ENCODE results near the gene RHBDL3. TPM values are rescaled to one million over a fixed set of nuclear protein-coding genes. Genes with fewer than 3 reads are reported as not detected.

RHBDL3 gene
- total RNA-seq, 2 experiments from 2014 or later: 0.15 TPM; not detected in 1

DNA sequence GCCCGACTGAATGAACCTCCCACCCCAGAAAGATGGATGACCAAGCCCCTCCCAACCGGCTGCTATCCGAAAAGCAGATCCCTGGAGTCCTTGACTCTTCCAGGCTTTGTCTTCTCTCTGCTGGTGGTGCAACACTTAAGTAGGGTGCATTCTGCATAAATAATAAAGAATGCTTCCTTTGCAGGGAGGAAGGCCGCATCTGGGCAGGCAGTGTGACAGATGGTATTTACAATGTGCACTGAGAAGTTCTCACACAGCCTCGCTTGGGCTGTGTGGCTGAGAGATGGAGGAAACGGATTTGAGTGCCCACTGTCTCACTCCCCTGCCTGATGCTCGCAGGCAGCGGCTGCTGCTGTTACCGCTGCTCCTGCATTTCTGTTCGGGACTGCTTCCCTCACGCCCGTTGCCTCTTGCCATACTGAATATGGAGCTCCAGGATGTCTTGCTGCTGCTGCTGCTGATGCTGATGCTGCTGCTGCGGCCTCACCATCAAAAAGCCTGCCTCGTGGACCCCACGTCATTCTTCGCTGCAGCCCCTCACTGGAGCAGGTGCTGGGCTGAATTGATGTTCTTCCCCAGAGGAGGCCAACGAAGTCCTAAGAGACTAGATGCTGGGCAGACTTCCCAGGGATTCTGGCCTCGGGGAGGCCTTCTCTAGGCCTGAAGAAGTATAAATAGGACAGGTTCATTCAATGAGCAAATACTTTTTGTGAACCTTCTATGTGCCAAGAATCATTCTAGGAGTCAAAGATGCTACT is 7.1 kb upstream of the RHBDL3 start:
- no peaks in the 10 kb centered on the region for H3K9me2 ChIP-seq (ENCODE audit: insufficient read depth, low read length)
- no peaks in the 10 kb centered on the region for H4K20me1 ChIP-seq (ENCODE audit: insufficient read depth, low read length)
- no peak overlapping the region for H3K4me2 ChIP-seq (ENCODE audit: low read length)
- intact Hi-C loops (cut with micrococcal nuclease; ENCODE audit: unreplicated experiment): no loop called here
- POLR2A ChIA-PET: interaction anchor here (1.3 to 2.3 kb wide), 2 partner anchors 53 to 57 kb away, joined by 3 to 5 read pairs; no protein-coding TSS in a partner anchor
- H3K27ac ChIP-seq (ENCODE audit: low read depth, low read length, poor library complexity, severe bottlenecking): no peak overlapping the region
- CTCF ChIA-PET (ENCODE audit: unreplicated experiment): no interaction called here
- no peaks in the 10 kb centered on the region for H3K9me3 ChIP-seq (ENCODE audit: low read length)
- no peaks in the 10 kb centered on the region for H3K36me3 ChIP-seq (ENCODE audit: insufficient read depth, low read length)
- H3K4me3 ChIP-seq (ENCODE audit: low read depth, low read length, poor library complexity, severe bottlenecking): no peak overlapping the region
- BruUV-seq (replicated peaks): no TSS peak
- DNase-seq (ENCODE audit: low spot score): no peak
- H3K79me2 ChIP-seq (ENCODE audit: insufficient read depth, low read depth, low read length): no peaks in the 10 kb centered on the region
- TF ChIP-seq, protein P1, sequence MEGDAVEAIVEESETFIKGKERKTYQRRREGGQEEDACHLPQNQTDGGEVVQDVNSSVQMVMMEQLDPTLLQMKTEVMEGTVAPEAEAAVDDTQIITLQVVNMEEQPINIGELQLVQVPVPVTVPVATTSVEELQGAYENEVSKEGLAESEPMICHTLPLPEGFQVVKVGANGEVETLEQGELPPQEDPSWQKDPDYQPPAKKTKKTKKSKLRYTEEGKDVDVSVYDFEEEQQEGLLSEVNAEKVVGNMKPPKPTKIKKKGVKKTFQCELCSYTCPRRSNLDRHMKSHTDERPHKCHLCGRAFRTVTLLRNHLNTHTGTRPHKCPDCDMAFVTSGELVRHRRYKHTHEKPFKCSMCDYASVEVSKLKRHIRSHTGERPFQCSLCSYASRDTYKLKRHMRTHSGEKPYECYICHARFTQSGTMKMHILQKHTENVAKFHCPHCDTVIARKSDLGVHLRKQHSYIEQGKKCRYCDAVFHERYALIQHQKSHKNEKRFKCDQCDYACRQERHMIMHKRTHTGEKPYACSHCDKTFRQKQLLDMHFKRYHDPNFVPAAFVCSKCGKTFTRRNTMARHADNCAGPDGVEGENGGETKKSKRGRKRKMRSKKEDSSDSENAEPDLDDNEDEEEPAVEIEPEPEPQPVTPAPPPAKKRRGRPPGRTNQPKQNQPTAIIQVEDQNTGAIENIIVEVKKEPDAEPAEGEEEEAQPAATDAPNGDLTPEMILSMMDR (conservative IDR thresholded peaks at IDR 0.05; ENCODE audit: low read length): no peak
- TF ChIP-seq EZH2phosphoT487 (IDR thresholded peaks at IDR 0.05; ENCODE audit: borderline replicate concordance, low read depth, low read length): no peak
- no peaks in the 10 kb centered on the region for H3K4me1 ChIP-seq (ENCODE audit: insufficient read depth, low read length, poor library complexity, severe bottlenecking)
- no peak overlapping the region for H2AFZ ChIP-seq (ENCODE audit: low read length)

DNA sequence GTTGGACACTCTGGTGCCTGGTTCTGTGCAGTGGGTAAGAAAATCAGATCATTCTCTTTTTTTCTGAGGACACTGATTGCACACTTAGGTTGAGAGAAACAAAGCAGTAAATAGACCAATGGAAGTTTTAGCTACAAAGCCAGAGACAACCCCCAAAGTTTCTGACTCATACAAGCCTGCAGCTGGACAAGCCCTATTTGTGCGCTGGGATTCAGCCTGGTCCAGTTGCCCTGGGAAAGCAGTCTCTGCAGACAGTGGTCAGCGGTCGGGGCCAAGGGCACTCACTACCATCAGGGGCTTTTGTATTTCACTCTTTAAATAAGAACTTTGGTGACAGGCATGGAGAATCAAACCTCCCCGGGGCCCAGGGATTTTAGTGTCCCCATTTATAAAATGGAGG is 6.0 kb upstream of the RHBDL3 start:
- H3K4me1 ChIP-seq (ENCODE audit: insufficient read depth, low read length, poor library complexity, severe bottlenecking): no peaks in the 10 kb centered on the region
- CTCF ChIA-PET (ENCODE audit: unreplicated experiment): no interaction called here
- POLR2A ChIA-PET: interaction anchor here (0.6 to 0.7 kb wide), 2 partner anchors 27 to 35 kb away, joined by 3 read pairs; no protein-coding TSS in a partner anchor
- H3K4me2 ChIP-seq (ENCODE audit: low read length): no peak overlapping the region
- no peaks in the 10 kb centered on the region for H3K36me3 ChIP-seq (ENCODE audit: insufficient read depth, low read length)
- no peaks in the 10 kb centered on the region for H3K9me3 ChIP-seq (ENCODE audit: low read length)
- no peak overlapping the region for H2AFZ ChIP-seq (ENCODE audit: low read length)
- TF ChIP-seq, protein P1 (conservative IDR thresholded peaks at IDR 0.05; ENCODE audit: low read length): no peak
- no peak for TF ChIP-seq EZH2phosphoT487 (IDR thresholded peaks at IDR 0.05; ENCODE audit: borderline replicate concordance, low read depth, low read length)
- H3K9me2 ChIP-seq (ENCODE audit: insufficient read depth, low read length): no peaks in the 10 kb centered on the region
- no peak overlapping the region for H3K4me3 ChIP-seq (ENCODE audit: low read depth, low read length, poor library complexity, severe bottlenecking)
- H4K20me1 ChIP-seq (ENCODE audit: insufficient read depth, low read length): no peaks in the 10 kb centered on the region
- no peak overlapping the region for H3K27ac ChIP-seq (ENCODE audit: low read depth, low read length, poor library complexity, severe bottlenecking)
- H3K79me2 ChIP-seq (ENCODE audit: insufficient read depth, low read depth, low read length): no peaks in the 10 kb centered on the region
- no peak for DNase-seq (ENCODE audit: low spot score)
- BruUV-seq (replicated peaks): no TSS peak
- intact Hi-C loops (cut with micrococcal nuclease; ENCODE audit: unreplicated experiment): no loop called here

DNA sequence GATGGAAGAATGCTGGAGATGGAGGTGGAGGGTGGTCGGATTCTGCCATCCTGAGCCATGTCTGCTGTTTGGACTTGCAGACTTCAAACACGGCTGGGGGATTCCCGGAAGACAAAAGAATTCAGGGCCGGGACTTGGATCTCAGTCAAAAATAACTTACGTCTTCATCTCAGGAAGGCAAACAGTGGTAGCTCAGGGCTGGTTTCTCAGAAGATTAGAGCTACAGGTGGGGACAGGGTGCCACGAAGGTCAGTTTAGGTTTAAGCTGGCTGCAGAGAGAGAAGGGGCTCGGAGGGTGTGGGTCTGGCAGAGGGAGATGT is 4.3 kb upstream of the RHBDL3 start:
- Histone ChIP-seq H3K9me2 (ENCODE audit: insufficient read depth, low read length) (no peaks in the 10 kb centered on the region), H3K4me1 (ENCODE audit: insufficient read depth, low read length, poor library complexity, severe bottlenecking) (peaks cover 3% of the 10 kb centered on the region), H2AFZ (ENCODE audit: low read length) (no peak overlapping the region), H3K9me3 (ENCODE audit: low read length) (no peaks in the 10 kb centered on the region), H3K36me3 (ENCODE audit: insufficient read depth, low read length) (no peaks in the 10 kb centered on the region), H3K4me2 (ENCODE audit: low read length) (no peak overlapping the region), H4K20me1 (ENCODE audit: insufficient read depth, low read length) (no peaks in the 10 kb centered on the region), H3K27ac (ENCODE audit: low read depth, low read length, poor library complexity, severe bottlenecking) (no peak overlapping the region), H3K4me3 (ENCODE audit: low read depth, low read length, poor library complexity, severe bottlenecking) (no peak overlapping the region), H3K79me2 (ENCODE audit: insufficient read depth, low read depth, low read length) (no peaks in the 10 kb centered on the region)
- no peak for DNase-seq (ENCODE audit: low spot score)
- POLR2A ChIA-PET: interaction anchor here (0.8 kb wide), 1 partner anchor 67 kb away, joined by 4 read pairs; no protein-coding TSS in a partner anchor
- intact Hi-C loops (cut with micrococcal nuclease; ENCODE audit: unreplicated experiment): no loop called here
- no TSS peak for BruUV-seq (replicated peaks)
- CTCF ChIA-PET (ENCODE audit: unreplicated experiment): no interaction called here
- no peak for TF ChIP-seq EZH2phosphoT487 (IDR thresholded peaks at IDR 0.05; ENCODE audit: borderline replicate concordance, low read depth, low read length)
- TF ChIP-seq, protein P1 (conservative IDR thresholded peaks at IDR 0.05; ENCODE audit: low read length): no peak

Data from OCI-LY7 (cell line).